ENCODE data around the gene ABCA8. TPM values are rescaled to one million over a fixed set of nuclear protein-coding genes. Genes with fewer than 3 reads are reported as not detected.
"Not testable (repeated sequence)": the region's sequence is repeated elsewhere in the genome, so short reads cannot be mapped to it uniquely, and the experiment has no call there.

ABCA8 gene
- total RNA-seq, 1 donor from 2014 or later, result 0.31 TPM

GRCh38 chr17:68961214-68961882 is 6.2 kb upstream of the ABCA8 start:
- no peak for TF ChIP-seq CTCF (IDR thresholded peaks at IDR 0.05; ENCODE audit: unreplicated experiment)
- Mint-ChIP-seq H3K27ac (ENCODE audit: unreplicated experiment) (no peak overlapping the region), H3K4me1 (ENCODE audit: unreplicated experiment) (peaks cover 7% of the 10 kb centered on the region), H3K27me3 (ENCODE audit: unreplicated experiment) (no peaks in the 10 kb centered on the region), H3K36me3 (ENCODE audit: low read depth, unreplicated experiment) (peaks cover 4% of the 10 kb centered on the region), H3K9me3 (ENCODE audit: unreplicated experiment) (no peaks in the 10 kb centered on the region), H3K4me3 (ENCODE audit: unreplicated experiment) (no peak overlapping the region)
- no peak for DNase-seq (ENCODE audit: low spot score)

- H3K27ac Mint-ChIP-seq (ENCODE audit: unreplicated experiment); H3K4me3 Mint-ChIP-seq (ENCODE audit: unreplicated experiment); H3K4me1 Mint-ChIP-seq (ENCODE audit: unreplicated experiment); H3K9me3 Mint-ChIP-seq (ENCODE audit: unreplicated experiment); H3K27me3 Mint-ChIP-seq (ENCODE audit: unreplicated experiment); DNase-seq (ENCODE audit: low spot score); H3K36me3 Mint-ChIP-seq (ENCODE audit: low read depth, unreplicated experiment): not testable (repeated sequence)
Measured at GRCh38 chr17:68959117-68959516, 3.9 kb upstream of the ABCA8 start.

GRCh38 chr17:68957944-68958343 is 2.8 kb upstream of the ABCA8 start:
- no peak overlapping the region for H3K4me3 Mint-ChIP-seq (ENCODE audit: unreplicated experiment)
- H3K4me1 Mint-ChIP-seq (ENCODE audit: unreplicated experiment), result peaks cover 7% of the 10 kb centered on the region
- no peak overlapping the region for H3K27ac Mint-ChIP-seq (ENCODE audit: unreplicated experiment)
- no peak for DNase-seq (ENCODE audit: low spot score)
- H3K36me3 Mint-ChIP-seq (ENCODE audit: low read depth, unreplicated experiment), result peaks cover 8% of the 10 kb centered on the region
- no peaks in the 10 kb centered on the region for H3K27me3 Mint-ChIP-seq (ENCODE audit: unreplicated experiment)
- H3K9me3 Mint-ChIP-seq (ENCODE audit: unreplicated experiment), result no peaks in the 10 kb centered on the region
- TF ChIP-seq CTCF (IDR thresholded peaks at IDR 0.05; ENCODE audit: unreplicated experiment), result no peak

GRCh38 chr17:68954146-68954896 is 871 bp downstream of the ABCA8 start:
- H3K27ac Mint-ChIP-seq (ENCODE audit: unreplicated experiment), result no peak overlapping the region
- H3K4me3 Mint-ChIP-seq (ENCODE audit: unreplicated experiment), result no peak overlapping the region
- DNase-seq (ENCODE audit: low spot score), result no peak
- TF ChIP-seq CTCF (IDR thresholded peaks at IDR 0.05; ENCODE audit: unreplicated experiment), result no peak
- H3K4me1 Mint-ChIP-seq (ENCODE audit: unreplicated experiment), result peaks cover 8% of the 10 kb centered on the region
- peaks cover 5% of the 10 kb centered on the region for H3K36me3 Mint-ChIP-seq (ENCODE audit: low read depth, unreplicated experiment)
- H3K9me3 Mint-ChIP-seq (ENCODE audit: unreplicated experiment), result no peaks in the 10 kb centered on the region
- no peaks in the 10 kb centered on the region for H3K27me3 Mint-ChIP-seq (ENCODE audit: unreplicated experiment)

- Mint-ChIP-seq H3K4me1 (ENCODE audit: unreplicated experiment) (peaks cover 15% of the 10 kb centered on the region), H3K27ac (ENCODE audit: unreplicated experiment) (no peak overlapping the region), H3K9me3 (ENCODE audit: unreplicated experiment) (no peaks in the 10 kb centered on the region), H3K36me3 (ENCODE audit: low read depth, unreplicated experiment) (peaks cover 5% of the 10 kb centered on the region), H3K27me3 (ENCODE audit: unreplicated experiment) (no peaks in the 10 kb centered on the region), H3K4me3 (ENCODE audit: unreplicated experiment) (no peak overlapping the region)
- TF ChIP-seq CTCF (IDR thresholded peaks at IDR 0.05; ENCODE audit: unreplicated experiment), result no peak
- DNase-seq (ENCODE audit: low spot score), result no peak
Measured at GRCh38 chr17:68953340-68953997, 1.7 kb downstream of the ABCA8 start.
